IMR-90 (cell line): Measurements from ENCODE around the gene TCEA2. TPM values are rescaled to one million over a fixed set of nuclear protein-coding genes. Genes with fewer than 3 reads are reported as not detected.

Experiments
- ATAC-seq: fragments of 200-7000 bp; cut with Tn5 transposase; 2 replicates; pipeline ENCODE4 v1.9.1; 2020; ENCODE audit warnings: low read depth, mild to moderate bottlenecking, moderate library complexity
- BruUV-seq: library from RNA; stranded (reverse); fragments of 400-500 nt; replicated peaks from 2 replicates; lab custom pipeline; 2021; lab: Mats Ljungman, UMichigan
- CTCF ChIA-PET: fragments of 300-600 bp; formaldehyde crosslinking; extraction: SDS; loops from one replicate; lab custom pipeline; 2021; ENCODE audit warnings: antibody characterized with exemption; lab: Yijun Ruan, JAX
- POLR2A ChIA-PET: fragments of 300-600 bp; sonication (Branson Sonifier 250); formaldehyde crosslinking; loops from one replicate; lab custom pipeline; 2022; ENCODE audit warnings: antibody characterized with exemption; ENCODE audit not compliant: unreplicated experiment; lab: Charles Lee
- DNase-seq: peaks from one replicate; pipeline ENCODE4 v3.0.0; 2013
- H2AFZ ChIP-seq: replicated peaks from 2 replicates; pipeline ENCODE3; 2013; ENCODE audit warnings: low read length, mild to moderate bottlenecking; ENCODE audit not compliant: poor library complexity
- H2AK5ac ChIP-seq: 2 replicates; pipeline ENCODE4 v1.6.1; 2013; ENCODE audit warnings: low read depth, low read length, inconsistent platforms
- H2AK9ac ChIP-seq: replicated peaks from 2 replicates; pipeline ENCODE3; 2013; ENCODE audit warnings: mild to moderate bottlenecking, low read depth, low read length, moderate library complexity; ENCODE audit not compliant: poor library complexity
- H2BK120ac ChIP-seq: 2 replicates; pipeline ENCODE4 v1.6.1; 2013; ENCODE audit warnings: low read depth, low read length, inconsistent platforms
- H2BK15ac ChIP-seq: 3 replicates; pipeline ENCODE4 v1.6.1; 2013; ENCODE audit warnings: low read depth, low read length, inconsistent platforms
- H2BK20ac ChIP-seq: 2 replicates; pipeline ENCODE4 v1.6.1; 2013; ENCODE audit warnings: low read depth, mild to moderate bottlenecking, inconsistent platforms, low read length, moderate library complexity
- H2BK5ac ChIP-seq: 2 replicates; pipeline ENCODE4 v1.6.1; 2013; ENCODE audit warnings: mild to moderate bottlenecking, low read depth, low read length, inconsistent platforms; ENCODE audit not compliant: poor library complexity, severe bottlenecking
- H3K14ac ChIP-seq: replicated peaks from 2 replicates; pipeline ENCODE4 v1.6.1; 2013; ENCODE audit warnings: low read depth, low read length, inconsistent platforms
- H3K18ac ChIP-seq: 2 replicates; pipeline ENCODE4 v1.6.1; 2013; ENCODE audit warnings: low read depth, low read length, control low read depth
- H3K23ac ChIP-seq: 2 replicates; pipeline ENCODE4 v1.6.1; 2013; ENCODE audit warnings: low read depth, low read length, inconsistent platforms
- H3K27ac ChIP-seq: 2 replicates; pipeline ENCODE4 v1.5.1; 2013; ENCODE audit warnings: mild to moderate bottlenecking, control low read depth, low read length; ENCODE audit not compliant: insufficient read depth
- H3K27me3 ChIP-seq: 2 replicates; pipeline ENCODE4 v1.6.1; 2013; ENCODE audit warnings: low read length; ENCODE audit not compliant: control insufficient read depth, insufficient read depth
- H3K36me3 ChIP-seq: 2 replicates; pipeline ENCODE4 v1.6.1; 2013; ENCODE audit warnings: low read length, mixed read lengths; ENCODE audit not compliant: control insufficient read depth, insufficient read depth
- H3K4ac ChIP-seq: 2 replicates; pipeline ENCODE4 v1.6.1; 2013; ENCODE audit warnings: low read depth, low read length, inconsistent platforms
- H3K4me1 ChIP-seq: 2 replicates; pipeline ENCODE4 v1.6.1; 2013; ENCODE audit warnings: low read length, mixed read lengths; ENCODE audit not compliant: control insufficient read depth, insufficient read depth
- H3K4me2 ChIP-seq: 2 replicates; pipeline ENCODE4 v1.6.1; 2013; ENCODE audit warnings: low read depth, mild to moderate bottlenecking, control low read depth, low read length, moderate library complexity
- H3K4me3 ChIP-seq: 2 replicates; pipeline ENCODE4 v1.5.1; 2013; ENCODE audit warnings: low read depth, mild to moderate bottlenecking, control low read depth, low read length, moderate library complexity; ENCODE audit not compliant: insufficient read depth
- H3K56ac ChIP-seq: 2 replicates; pipeline ENCODE4 v1.6.1; 2013; ENCODE audit warnings: low read length, inconsistent platforms; ENCODE audit not compliant: insufficient read depth; ENCODE audit errors: extremely low read depth
- H3K79me1 ChIP-seq, 2 experiments: 2 replicates each; pipeline ENCODE4 v1.6.1; 2013; ENCODE audit warnings: low read length in 2 of 2, inconsistent platforms in 1 of 2, low read depth in 1 of 2
- H3K9ac ChIP-seq: 2 replicates; pipeline ENCODE4 v1.6.1; 2013; ENCODE audit warnings: low read depth, low read length, control low read depth
- H3K9me1 ChIP-seq: 2 replicates; pipeline ENCODE4 v1.6.1; 2013; ENCODE audit warnings: low read length, inconsistent platforms; ENCODE audit not compliant: insufficient read depth
- H3K9me3 ChIP-seq: 2 replicates; pipeline ENCODE4 v1.6.1; 2013; ENCODE audit warnings: low read length; ENCODE audit not compliant: control insufficient read depth, insufficient read depth
- H4K20me1 ChIP-seq: 2 replicates; pipeline ENCODE4 v1.6.1; 2013; ENCODE audit warnings: low read length, inconsistent platforms; ENCODE audit not compliant: insufficient read depth
- H4K5ac ChIP-seq: 2 replicates; pipeline ENCODE4 v1.6.1; 2013; ENCODE audit warnings: mild to moderate bottlenecking, low read depth, low read length, control low read depth
- H4K8ac ChIP-seq, 2 experiments: 2 replicates each; pipeline ENCODE4 v1.6.1; 2013; ENCODE audit warnings: low read depth in 2 of 2, low read length in 2 of 2, control low read depth in 1 of 2, inconsistent platforms in 1 of 2
- H4K91ac ChIP-seq: 2 replicates; pipeline ENCODE4 v1.6.1; 2013; ENCODE audit warnings: low read depth, low read length, inconsistent platforms; ENCODE audit not compliant: insufficient read depth
- CEBPB ChIP-seq: IDR thresholded peaks from 2 replicates; pipeline ENCODE4 v1.6.1; 2012; ENCODE audit warnings: low read depth, low read length, improper control_type of control experiment
- CHD1 ChIP-seq: IDR thresholded peaks from 2 replicates; pipeline ENCODE4 v1.6.1; 2012; ENCODE audit warnings: low read depth, low read length, improper control_type of control experiment
- CTCF ChIP-seq: conservative IDR thresholded peaks from 2 replicates; pipeline ENCODE4 v1.5.1; 2012; ENCODE audit warnings: mild to moderate bottlenecking, low read depth, low read length, improper control_type of control experiment
- ELK1 ChIP-seq: fragments of 150-350 bp; IDR thresholded peaks from 2 replicates; pipeline ENCODE4 v1.6.1; 2016; ENCODE audit warnings: low read depth, mild to moderate bottlenecking, low read length, moderate library complexity, borderline replicate concordance
- FOS ChIP-seq: fragments of 150-350 bp; IDR thresholded peaks from 2 replicates; pipeline ENCODE4 v1.6.1; 2016; ENCODE audit warnings: low read depth, low read length
- MAFK ChIP-seq: IDR thresholded peaks from 2 replicates; pipeline ENCODE4 v1.6.1; 2012; ENCODE audit warnings: low read depth, low read length, improper control_type of control experiment
- MAZ ChIP-seq: IDR thresholded peaks from 2 replicates; pipeline ENCODE4 v1.6.1; 2012; ENCODE audit warnings: low read depth, mild to moderate bottlenecking, low read length, improper control_type of control experiment, moderate library complexity, borderline replicate concordance
- MXI1 ChIP-seq: IDR thresholded peaks from 2 replicates; pipeline ENCODE4 v1.6.1; 2012; ENCODE audit warnings: low read depth, mild to moderate bottlenecking, low read length, moderate library complexity, borderline replicate concordance
- NFE2L2 ChIP-seq: fragments of 150-350 bp; IDR thresholded peaks from 2 replicates; pipeline ENCODE4 v1.6.1; 2016; ENCODE audit warnings: low read depth, mild to moderate bottlenecking, low read length
- POLR2A ChIP-seq: IDR thresholded peaks from 2 replicates; pipeline ENCODE4 v1.6.1; 2012; ENCODE audit warnings: mild to moderate bottlenecking, low read depth, low read length
- RAD21 ChIP-seq: IDR thresholded peaks from 2 replicates; pipeline ENCODE4 v1.6.1; 2012; ENCODE audit warnings: low read length, improper control_type of control experiment
- RCOR1 ChIP-seq: IDR thresholded peaks from 2 replicates; pipeline ENCODE4 v1.6.1; 2012; ENCODE audit warnings: mild to moderate bottlenecking, low read length, improper control_type of control experiment; ENCODE audit not compliant: insufficient replicate concordance
- RFX5 ChIP-seq: IDR thresholded peaks from 2 replicates; pipeline ENCODE4 v1.8.0; 2012; ENCODE audit warnings: low read depth, mild to moderate bottlenecking, low read length, moderate library complexity
- SMC3 ChIP-seq: fragments of 150-350 bp; IDR thresholded peaks from 2 replicates; pipeline ENCODE4 v1.6.1; 2016; ENCODE audit warnings: low read depth, mild to moderate bottlenecking, antibody characterized with exemption, low read length, moderate library complexity
- WGBS, 2 experiments: methylation state at CpG; one replicate each; pipeline versions ENCODE4 v1.1.5 to v1.1.7; 2013; ENCODE audit warnings: missing lambda C conversion rate in 2 of 2; ENCODE audit not compliant: insufficient read length in 1 of 2; ENCODE audit errors: extremely low coverage in 2 of 2; 5-methylcytosine and 5-hydroxymethylcytosine counted together
- dilution Hi-C: fragments of 300-500 bp; cut with HindIII; formaldehyde crosslinking; loops from one replicate; pipeline ENCODE4 v1.14.3; 2018; ENCODE audit warnings: low sequenced_read_pairs; ENCODE audit not compliant: unreplicated experiment
- in situ Hi-C: fragments of 300-500 bp; cut with MboI; formaldehyde crosslinking; loops from 3 replicates; pipeline ENCODE4 v1.14.3; 2019; ENCODE audit warnings: low sequenced_read_pairs, inconsistent platforms, mixed read lengths
- intact Hi-C: fragments of 100-400 bp; cut with micrococcal nuclease; formaldehyde crosslinking; loops from 2 replicates; pipeline ENCODE4 v1.10.0; 2022
- polyA plus RNA-seq, 3 experiments: library from polyadenylated mRNA; depleted of rRNA; stranded (reverse); fragments of >200 nt; gene quantifications; 2 replicates each; pipeline ENCODE4 v1.2.3, GENCODE V29; 2012; ENCODE audit warnings: low replicate concordance in 1 of 3
- total RNA-seq: library from RNA; depleted of rRNA; stranded (reverse); fragments of >200 nt; gene quantifications from 2 replicates; pipeline ENCODE4 v1.2.3, GENCODE V29; 2012

The TCEA2 gene
- total and polyA plus RNA-seq, 2 of the 4 experiments (the other 2 are of a cell fraction) = 9.3 to 30.0 TPM

- no peak overlapping the region for H3K56ac ChIP-seq
- peak overlapping the region; percentile 42 for H3K14ac ChIP-seq
- no peak overlapping the region for H3K18ac ChIP-seq
- peak overlapping the region; percentile 64 for H2AK5ac ChIP-seq
- no peak for ATAC-seq
- peak overlapping the region; percentile 1; the same call in 1 of the 2 replicates for H3K23ac ChIP-seq
- H3K4ac ChIP-seq = peak overlapping the region; percentile 70
- DNase-seq = no peak
- no peak overlapping the region for H2BK20ac ChIP-seq
- no peak for TF ChIP-seq CHD1
- no peak for TF ChIP-seq RAD21
- no peak for TF ChIP-seq MAZ
- no peak for TF ChIP-seq RCOR1
- TF ChIP-seq CEBPB = no peak
- no peak for TF ChIP-seq POLR2A
- no peak for TF ChIP-seq SMC3
- no peak for TF ChIP-seq CTCF
- no peak for TF ChIP-seq NFE2L2
- TF ChIP-seq FOS = no peak
- TF ChIP-seq RFX5 = no peak
- TF ChIP-seq MXI1 = no peak
- TF ChIP-seq ELK1 = no peak
- TF ChIP-seq MAFK = no peak
- H3K4me1 ChIP-seq = peaks cover 17% of the 10 kb centered on the region
- ChIA-PET CTCF (no interaction called here), POLR2A (no interaction called here)
- H3K9me1 ChIP-seq = no peaks in the 10 kb centered on the region
- H2BK5ac ChIP-seq = no peak overlapping the region
- no TSS peak for BruUV-seq
- H3K27me3 ChIP-seq = peaks cover 14% of the 10 kb centered on the region
- peak overlapping the region; percentile 88 for H3K4me3 ChIP-seq
- no peak overlapping the region; the same call in 1 of the 2 replicates for H3K27ac ChIP-seq
- no peak overlapping the region for H2BK15ac ChIP-seq
- H3K9ac ChIP-seq = peak overlapping the region; percentile 70
- in situ Hi-C loops = no loop called here
- H2BK120ac ChIP-seq = no peak overlapping the region
- intact Hi-C loops = no loop called here
- H4K20me1 ChIP-seq = peaks cover 10% of the 10 kb centered on the region
- H4K91ac ChIP-seq = no peak overlapping the region; the same call in 1 of the 2 replicates
- peaks cover 6 to 8% of the 10 kb centered on the region in 2 experiments; a peak in 3 of 4 replicates for H3K79me1 ChIP-seq
- H4K5ac ChIP-seq = no peak overlapping the region
- WGBS, 2 experiments = no CpG with 5 or more reads among the region's 4 CpGs
- H4K8ac ChIP-seq = peak overlapping the region in 1 of 2 experiments; percentile 74; a peak in 3 of 4 replicates
- peak overlapping the region; percentile 89 for H2AK9ac ChIP-seq
- H2AFZ ChIP-seq = peak overlapping the region; percentile 93
- H3K4me2 ChIP-seq = peak overlapping the region; percentile 75
- peaks cover 12% of the 10 kb centered on the region; the same call in 1 of the 2 replicates for H3K36me3 ChIP-seq
- dilution Hi-C loops = no loop called here
- no peaks in the 10 kb centered on the region for H3K9me3 ChIP-seq
Observed at GRCh38 chr20:64078934-64079272, 15.9 kb downstream of the TCEA2 start.
